GM18499 (cell line): Measurements from ENCODE around the gene THAP3.

Source experiments
- ATAC-seq: cut with Tn5 transposase; IDR thresholded peaks from one replicate; pipeline ENCODE4 v1.9.1; 2021; ENCODE audit warnings: moderate number of reproducible peaks; ENCODE audit not compliant: insufficient read depth, unreplicated experiment

Gene THAP3

DNA sequence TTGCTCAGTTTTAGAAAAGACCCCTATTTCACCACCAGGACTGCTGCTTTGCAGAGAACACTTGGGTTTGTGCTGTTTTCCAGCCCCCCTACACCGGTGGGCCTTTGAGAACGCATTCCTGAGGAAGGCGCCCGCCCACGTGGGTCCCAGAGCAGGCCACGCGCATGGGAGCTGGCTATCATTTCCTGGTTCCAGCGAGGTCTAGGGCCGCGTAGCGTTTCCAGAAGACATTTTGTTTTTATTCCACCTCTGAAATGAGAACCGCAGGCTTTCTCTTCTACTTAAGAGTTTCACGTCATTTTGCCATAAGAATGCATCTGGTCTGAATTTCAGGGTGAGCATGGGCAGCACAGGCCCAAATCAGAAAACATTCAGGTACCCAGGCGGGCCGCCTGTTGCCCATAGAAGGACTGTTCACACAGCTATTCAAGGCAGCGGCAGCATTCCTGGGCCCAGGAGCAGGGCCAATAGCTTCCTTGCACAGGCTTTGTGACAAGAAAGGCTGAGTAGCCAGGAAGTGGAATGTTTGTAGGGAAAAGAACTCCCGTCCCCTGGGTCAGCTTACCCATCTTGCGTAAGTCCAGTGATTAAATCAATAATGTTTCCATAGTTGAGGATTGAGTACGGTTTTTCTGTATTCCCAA lies 20.6 kb upstream of the THAP3 start:
- no peak for ATAC-seq

GRCh38 chr1:6612641-6613360 lies 11.9 kb upstream of the THAP3 start:
- ATAC-seq, result peak; percentile 17

DNA sequence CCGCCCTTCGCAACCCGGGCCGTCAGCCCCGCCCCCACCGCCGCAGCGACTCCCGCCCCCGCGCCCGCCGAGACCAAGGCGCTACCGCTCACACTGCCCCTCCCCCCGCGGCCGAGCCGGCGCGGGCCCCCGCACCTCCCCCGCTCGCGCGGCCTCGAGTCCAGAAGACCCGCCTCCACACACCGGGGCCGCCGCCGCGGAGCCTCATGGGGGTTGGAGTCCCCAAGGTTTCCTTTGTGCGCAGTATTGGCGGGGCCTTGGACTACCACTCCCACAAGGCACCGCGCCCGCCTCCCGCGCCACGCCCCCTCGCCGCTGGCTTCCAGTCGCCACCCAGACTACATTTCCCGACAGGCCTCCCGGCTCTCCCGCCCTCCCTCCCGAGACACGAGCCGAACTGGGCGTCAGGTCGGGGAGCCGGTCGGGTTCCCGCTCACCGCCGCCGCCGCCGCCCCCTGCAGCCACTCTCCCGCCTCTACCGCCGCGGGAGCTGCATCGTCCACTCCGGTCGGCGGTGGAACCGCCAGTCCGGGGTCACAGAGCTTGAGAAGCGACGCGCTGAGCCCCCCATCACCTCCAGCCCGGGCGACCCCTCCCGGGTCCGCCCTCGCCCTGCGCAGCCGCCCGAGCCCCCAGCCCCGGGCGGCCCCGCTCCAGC lies 11.2 kb upstream of the THAP3 start, which contains the start of gene PHF13:
TSS of gene PHF13 (plus strand) at position 371 of the 658 bp plus-strand sequence. CDS start 336 bp downstream, outside the sequence.
- peak; percentile 79 for ATAC-seq

DNA sequence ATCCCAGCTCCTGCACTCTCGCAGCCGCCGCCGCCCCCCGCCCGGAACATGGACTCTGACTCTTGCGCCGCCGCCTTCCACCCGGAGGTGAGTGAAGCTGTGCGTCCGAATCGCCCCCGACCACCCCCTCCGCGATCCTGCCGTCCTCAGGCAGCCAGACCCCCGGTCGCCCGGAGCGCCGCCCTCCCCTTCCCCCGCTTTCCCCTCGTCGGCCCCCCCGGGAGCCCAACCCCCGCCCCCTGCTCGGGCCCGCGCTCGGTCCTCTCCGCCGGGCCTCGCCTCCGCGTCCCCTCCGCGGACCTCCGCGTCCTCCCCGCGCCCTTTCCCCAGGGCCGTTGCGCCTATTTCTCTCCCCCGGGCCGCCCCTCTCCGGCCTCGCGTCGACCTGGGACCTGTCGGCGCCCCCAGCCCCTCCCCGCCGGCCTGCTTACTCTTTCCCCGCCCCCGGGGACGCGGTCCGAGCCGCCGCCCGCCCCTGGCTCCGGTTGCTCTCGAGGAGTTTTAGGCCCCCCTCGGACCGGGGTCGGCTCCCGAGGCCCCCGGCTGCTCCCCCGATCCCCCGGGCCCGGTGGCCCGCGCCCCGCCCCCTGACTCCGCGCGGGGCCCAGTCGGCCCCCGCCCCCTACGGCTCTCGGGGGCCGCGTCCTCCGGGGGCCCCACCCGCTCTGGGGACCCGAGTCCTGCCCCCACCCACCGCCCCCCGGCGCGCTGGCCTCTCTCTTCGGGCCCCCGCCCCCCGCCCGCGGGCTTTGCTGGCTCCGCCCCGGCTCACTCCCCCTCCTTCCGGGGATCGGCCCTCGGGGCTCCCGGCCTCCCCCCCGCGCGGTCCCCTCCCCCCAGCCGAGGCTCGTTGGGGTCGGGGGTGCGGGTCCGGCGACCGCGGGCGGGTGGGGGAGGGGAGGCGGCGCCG lies 10.4 kb upstream of the THAP3 start:
- ATAC-seq, result no peak

- no peak for ATAC-seq
These were observed 9.5 kb upstream of the THAP3 start for GRCh38 chr1:6614929-6615785.

DNA sequence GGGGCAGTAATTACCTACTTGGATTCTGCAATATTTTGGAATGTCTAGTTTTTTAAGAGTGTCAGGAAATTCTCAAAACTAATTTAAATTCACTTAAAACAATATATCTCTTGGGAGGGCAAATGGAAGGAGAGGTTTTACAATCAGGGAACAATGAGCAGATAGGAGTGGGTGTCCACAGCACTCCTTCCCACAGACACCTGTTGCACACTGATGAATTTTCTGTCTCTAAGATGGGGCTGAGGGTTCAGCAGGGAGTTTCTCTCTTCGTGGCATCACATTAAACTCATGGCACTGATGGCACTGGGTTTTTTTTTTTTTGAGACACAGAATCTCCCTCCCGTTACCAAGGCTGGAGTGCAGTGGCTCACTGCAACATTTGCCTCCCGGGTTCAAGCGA lies 5.6 kb upstream of the THAP3 start:
- ATAC-seq, result no peak

- no peak for ATAC-seq
These were observed 3.0 kb upstream of the THAP3 start for GRCh38 chr1:6621429-6622391.

- ATAC-seq, result no peak
These were observed 2.1 kb upstream of the THAP3 start for GRCh38 chr1:6622396-6623152.

- no peak for ATAC-seq
These were observed 1.3 kb upstream of the THAP3 start for GRCh38 chr1:6623269-6623965.

DNA sequence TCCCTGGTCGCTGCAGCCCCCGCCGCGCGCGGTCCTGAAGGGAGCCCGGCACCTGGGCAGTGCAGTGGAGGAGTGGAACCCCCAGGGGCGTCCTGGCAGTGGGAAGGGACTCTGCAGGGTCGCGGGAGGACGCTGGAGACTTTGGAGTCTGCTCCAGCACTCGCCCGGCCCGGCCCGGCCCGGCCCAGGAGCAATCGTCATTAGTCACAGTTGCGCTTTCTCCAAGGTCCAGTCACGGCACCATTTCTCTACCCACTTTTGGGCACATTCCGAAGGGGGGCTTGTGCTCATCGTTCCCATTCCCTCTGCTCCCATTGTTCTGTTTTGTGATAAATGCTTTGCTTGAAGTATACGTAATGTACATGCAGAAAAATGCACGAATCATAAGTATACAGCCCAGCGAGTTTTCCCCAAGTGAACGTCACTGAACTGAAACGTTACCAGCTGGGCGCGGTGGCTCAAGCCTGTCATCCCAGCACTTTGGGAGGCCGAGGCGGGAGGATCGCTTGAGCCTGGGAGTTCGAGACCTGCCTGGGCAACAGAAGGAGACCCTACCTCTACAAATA lies 999 bp downstream of the THAP3 start:
- ATAC-seq, result no peak

- no peak for ATAC-seq
These were observed 2.4 kb downstream of the THAP3 start for GRCh38 chr1:6627031-6627430.

DNA sequence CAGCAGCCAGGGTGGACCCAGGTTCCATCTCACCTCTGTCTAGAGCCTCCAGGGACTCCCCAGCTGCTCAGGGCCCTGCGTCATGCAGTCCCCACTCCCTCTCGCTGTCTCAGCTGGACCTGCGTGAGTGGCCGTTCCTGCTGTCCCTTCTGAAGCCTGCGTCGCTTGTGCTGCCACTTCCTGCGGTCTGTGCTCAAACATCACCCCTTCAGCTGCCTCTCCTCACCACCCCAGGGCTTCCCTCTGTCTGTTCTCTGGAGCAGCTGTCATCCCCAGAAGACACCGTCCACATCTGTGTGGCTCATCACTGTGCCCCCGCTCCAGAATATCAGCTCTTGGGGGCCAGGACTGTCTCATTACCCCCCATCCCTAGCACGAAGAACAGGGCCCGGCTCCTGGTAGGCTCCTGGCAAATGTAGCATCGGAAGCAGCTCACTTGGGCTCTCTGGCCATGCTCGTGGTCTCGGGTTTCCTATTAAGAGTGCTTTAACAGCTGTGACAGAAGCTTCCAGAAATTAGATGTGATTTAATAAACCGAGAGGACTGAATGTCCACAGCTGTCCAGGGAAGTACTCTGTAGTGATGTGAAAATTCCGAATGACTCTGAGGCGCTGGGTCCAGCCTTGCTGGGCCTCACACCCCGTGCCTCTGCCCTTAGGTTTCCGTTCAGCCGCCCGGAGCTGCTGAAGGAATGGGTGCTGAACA lies 3.3 kb downstream of the THAP3 start:
- no peak for ATAC-seq

- no peak for ATAC-seq
These were observed 4.4 kb downstream of the THAP3 start for GRCh38 chr1:6628971-6629479.

DNA sequence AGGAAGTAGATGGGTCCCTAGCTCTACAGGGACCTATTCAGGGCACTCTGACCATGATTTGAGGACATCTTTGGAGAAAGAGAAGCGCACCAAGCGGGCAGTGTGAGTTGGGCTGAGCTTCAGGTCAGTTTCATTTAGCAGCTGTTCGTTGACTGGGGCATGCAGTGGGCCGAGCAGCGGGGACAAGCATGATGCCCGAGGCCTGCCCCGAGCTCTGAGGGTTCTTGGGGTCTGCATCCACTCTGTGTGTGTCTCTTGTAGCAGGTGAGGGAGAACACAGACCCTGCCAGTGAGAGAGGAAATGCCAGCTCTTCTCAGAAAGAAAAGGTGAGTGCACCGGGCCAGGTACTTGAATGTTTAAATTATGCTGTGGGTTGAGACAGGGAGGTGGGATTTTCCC lies 5.4 kb downstream of the THAP3 start:
- ATAC-seq, result no peak

DNA sequence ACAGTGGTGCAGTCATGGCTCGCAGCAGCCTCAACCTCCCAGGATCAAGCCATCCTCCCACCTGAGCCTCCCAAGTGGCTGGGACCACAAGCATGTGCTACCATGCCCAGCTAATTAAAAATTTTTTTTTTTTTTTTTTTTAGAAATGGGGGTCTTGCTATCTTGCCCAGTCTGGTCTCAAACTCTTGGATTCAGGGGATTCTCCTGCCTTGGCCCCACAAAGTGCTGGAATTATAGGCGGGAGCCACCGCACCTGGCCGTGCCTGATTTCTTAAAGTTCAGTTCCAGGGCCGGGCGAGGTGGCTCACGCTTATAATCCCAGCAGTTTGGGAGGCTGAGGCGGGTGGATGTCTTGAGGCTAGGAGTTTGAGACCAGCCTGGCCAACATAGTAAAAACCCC lies 6.4 kb downstream of the THAP3 start:
- no peak for ATAC-seq
